Peyer's patch (tissue), 4 donors: Measurements from ENCODE around the gene TMEM231.

Experiments
- POLR2A ChIP-seq, 2 donors: fragments of 450-650 bp; IDR thresholded peaks; one replicate each; pipeline ENCODE4 v1.5.1; 2017; ENCODE audit warnings: antibody characterized with exemption in 2 of 2, mild to moderate bottlenecking in 2 of 2, moderate library complexity in 2 of 2
- TF ChIP-seq, protein P1 (sequence below), 6 experiments: fragments of 450-650 bp in 4 of 6; fragments of 200-600 bp in 2 of 6; sonication (generic) in 1 of 6; IDR thresholded peaks; one replicate each; pipeline ENCODE4 v1.5.1; 2017 to 2019; ENCODE audit warnings: antibody characterized with exemption in 6 of 6, mild to moderate bottlenecking in 3 of 6, moderate library complexity in 1 of 6

DNA sequence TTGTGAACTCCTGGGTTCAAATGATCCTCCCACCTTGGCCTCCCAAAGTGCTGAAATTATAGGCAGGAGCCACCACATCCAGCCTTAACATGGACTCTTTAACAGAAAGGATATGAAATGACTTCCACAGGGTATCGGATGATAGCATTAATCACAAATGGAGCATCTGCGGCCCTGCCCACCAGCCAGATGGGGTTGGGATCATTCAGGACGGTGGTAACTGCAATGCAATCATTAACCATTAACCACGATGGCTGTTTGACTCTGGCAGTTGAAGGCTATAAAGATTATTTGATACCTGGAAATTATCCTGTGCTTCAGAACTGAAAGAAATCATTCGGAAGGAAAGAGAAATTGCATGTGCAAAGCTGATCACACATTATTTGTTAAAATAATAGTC lies 14.8 kb downstream of the TMEM231 start:
- TF ChIP-seq, protein P1, sequence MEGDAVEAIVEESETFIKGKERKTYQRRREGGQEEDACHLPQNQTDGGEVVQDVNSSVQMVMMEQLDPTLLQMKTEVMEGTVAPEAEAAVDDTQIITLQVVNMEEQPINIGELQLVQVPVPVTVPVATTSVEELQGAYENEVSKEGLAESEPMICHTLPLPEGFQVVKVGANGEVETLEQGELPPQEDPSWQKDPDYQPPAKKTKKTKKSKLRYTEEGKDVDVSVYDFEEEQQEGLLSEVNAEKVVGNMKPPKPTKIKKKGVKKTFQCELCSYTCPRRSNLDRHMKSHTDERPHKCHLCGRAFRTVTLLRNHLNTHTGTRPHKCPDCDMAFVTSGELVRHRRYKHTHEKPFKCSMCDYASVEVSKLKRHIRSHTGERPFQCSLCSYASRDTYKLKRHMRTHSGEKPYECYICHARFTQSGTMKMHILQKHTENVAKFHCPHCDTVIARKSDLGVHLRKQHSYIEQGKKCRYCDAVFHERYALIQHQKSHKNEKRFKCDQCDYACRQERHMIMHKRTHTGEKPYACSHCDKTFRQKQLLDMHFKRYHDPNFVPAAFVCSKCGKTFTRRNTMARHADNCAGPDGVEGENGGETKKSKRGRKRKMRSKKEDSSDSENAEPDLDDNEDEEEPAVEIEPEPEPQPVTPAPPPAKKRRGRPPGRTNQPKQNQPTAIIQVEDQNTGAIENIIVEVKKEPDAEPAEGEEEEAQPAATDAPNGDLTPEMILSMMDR (IDR thresholded peaks at IDR 0.05), result no peak
- TF ChIP-seq POLR2A (IDR thresholded peaks at IDR 0.05), result no peak
